WTC11 (cell line): ENCODE measurements around the gene TNRC6A.
"Not testable (repeated sequence)": the region's sequence is repeated elsewhere in the genome, so short reads cannot be mapped to it uniquely, and the experiment has no call there.

Experiments
- CBFB ChIP-seq: sonication (generic); formaldehyde crosslinking; IDR thresholded peaks from 2 replicates; pipeline ENCODE4 v1.8.1; 2022; ENCODE audit warnings: mild to moderate bottlenecking, low read depth, missing genetic modification reagents
- KAT7 ChIP-seq: sonication (generic); formaldehyde crosslinking; IDR thresholded peaks from 2 replicates; pipeline ENCODE4 v1.8.1; 2023; ENCODE audit warnings: missing genetic modification reagents, mild to moderate bottlenecking, borderline replicate concordance
- RORB ChIP-seq: fragments of 250-450 bp; sonication (Bioruptor Pico); IDR thresholded peaks from 2 replicates; pipeline ENCODE4 v1.9.0; 2021; ENCODE audit warnings: mild to moderate bottlenecking
- SMAD3 ChIP-seq: sonication (generic); formaldehyde crosslinking; IDR thresholded peaks from 2 replicates; pipeline ENCODE4 v1.8.0; 2022; ENCODE audit warnings: missing genetic modification reagents, mild to moderate bottlenecking, borderline replicate concordance
- ZNF396 ChIP-seq: fragments of 250-450 bp; sonication (Bioruptor Pico); IDR thresholded peaks from 2 replicates; pipeline ENCODE4 v1.8.0; 2021; ENCODE audit warnings: mild to moderate bottlenecking, moderate library complexity, borderline replicate concordance
- TF ChIP-seq, protein P1 (sequence below): fragments of 200-600 bp; IDR thresholded peaks from 2 replicates; pipeline ENCODE4 v1.8.0; 2022; ENCODE audit warnings: antibody characterized with exemption
- TF ChIP-seq, protein P2 (sequence below): sonication (generic); formaldehyde crosslinking; IDR thresholded peaks from 2 replicates; pipeline ENCODE4 v1.8.0; 2023; ENCODE audit warnings: missing genetic modification reagents

DNA sequence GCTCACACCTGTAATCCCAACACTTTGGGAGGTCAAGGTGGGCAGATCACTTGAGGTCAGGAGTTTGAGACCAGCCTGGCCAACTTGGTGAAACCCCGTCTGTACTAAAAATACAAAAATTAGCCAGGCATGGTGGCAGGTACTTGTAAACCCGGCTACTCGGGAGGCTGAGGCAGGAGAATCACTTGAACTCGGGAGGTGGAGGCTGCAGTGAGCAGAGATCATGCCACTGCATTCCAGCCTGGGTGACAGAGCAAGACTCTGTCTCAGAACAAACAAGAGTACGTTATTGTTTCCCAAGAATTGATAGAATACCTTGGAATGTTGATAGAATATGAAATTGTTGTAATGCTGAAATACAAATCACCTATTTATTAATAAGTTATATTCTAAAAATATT lies 20.4 kb downstream of the TNRC6A start:
- not testable (repeated sequence) for TF ChIP-seq CBFB (CRISPR knock-in tag); RORB (CRISPR knock-in tag); KAT7; SMAD3 (CRISPR knock-in tag); ZNF396 (CRISPR knock-in tag)
- TF ChIP-seq, protein P1, sequence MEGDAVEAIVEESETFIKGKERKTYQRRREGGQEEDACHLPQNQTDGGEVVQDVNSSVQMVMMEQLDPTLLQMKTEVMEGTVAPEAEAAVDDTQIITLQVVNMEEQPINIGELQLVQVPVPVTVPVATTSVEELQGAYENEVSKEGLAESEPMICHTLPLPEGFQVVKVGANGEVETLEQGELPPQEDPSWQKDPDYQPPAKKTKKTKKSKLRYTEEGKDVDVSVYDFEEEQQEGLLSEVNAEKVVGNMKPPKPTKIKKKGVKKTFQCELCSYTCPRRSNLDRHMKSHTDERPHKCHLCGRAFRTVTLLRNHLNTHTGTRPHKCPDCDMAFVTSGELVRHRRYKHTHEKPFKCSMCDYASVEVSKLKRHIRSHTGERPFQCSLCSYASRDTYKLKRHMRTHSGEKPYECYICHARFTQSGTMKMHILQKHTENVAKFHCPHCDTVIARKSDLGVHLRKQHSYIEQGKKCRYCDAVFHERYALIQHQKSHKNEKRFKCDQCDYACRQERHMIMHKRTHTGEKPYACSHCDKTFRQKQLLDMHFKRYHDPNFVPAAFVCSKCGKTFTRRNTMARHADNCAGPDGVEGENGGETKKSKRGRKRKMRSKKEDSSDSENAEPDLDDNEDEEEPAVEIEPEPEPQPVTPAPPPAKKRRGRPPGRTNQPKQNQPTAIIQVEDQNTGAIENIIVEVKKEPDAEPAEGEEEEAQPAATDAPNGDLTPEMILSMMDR: not testable (repeated sequence)
- TF ChIP-seq, protein P2, sequence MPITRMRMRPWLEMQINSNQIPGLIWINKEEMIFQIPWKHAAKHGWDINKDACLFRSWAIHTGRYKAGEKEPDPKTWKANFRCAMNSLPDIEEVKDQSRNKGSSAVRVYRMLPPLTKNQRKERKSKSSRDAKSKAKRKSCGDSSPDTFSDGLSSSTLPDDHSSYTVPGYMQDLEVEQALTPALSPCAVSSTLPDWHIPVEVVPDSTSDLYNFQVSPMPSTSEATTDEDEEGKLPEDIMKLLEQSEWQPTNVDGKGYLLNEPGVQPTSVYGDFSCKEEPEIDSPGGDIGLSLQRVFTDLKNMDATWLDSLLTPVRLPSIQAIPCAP: not testable (repeated sequence)
